Measurements from ENCODE around the gene MYNN.
"Not testable (repeated sequence)": the region's sequence is repeated elsewhere in the genome, so short reads cannot be mapped to it uniquely, and the experiment has no call there.

Gene MYNN

DNA sequence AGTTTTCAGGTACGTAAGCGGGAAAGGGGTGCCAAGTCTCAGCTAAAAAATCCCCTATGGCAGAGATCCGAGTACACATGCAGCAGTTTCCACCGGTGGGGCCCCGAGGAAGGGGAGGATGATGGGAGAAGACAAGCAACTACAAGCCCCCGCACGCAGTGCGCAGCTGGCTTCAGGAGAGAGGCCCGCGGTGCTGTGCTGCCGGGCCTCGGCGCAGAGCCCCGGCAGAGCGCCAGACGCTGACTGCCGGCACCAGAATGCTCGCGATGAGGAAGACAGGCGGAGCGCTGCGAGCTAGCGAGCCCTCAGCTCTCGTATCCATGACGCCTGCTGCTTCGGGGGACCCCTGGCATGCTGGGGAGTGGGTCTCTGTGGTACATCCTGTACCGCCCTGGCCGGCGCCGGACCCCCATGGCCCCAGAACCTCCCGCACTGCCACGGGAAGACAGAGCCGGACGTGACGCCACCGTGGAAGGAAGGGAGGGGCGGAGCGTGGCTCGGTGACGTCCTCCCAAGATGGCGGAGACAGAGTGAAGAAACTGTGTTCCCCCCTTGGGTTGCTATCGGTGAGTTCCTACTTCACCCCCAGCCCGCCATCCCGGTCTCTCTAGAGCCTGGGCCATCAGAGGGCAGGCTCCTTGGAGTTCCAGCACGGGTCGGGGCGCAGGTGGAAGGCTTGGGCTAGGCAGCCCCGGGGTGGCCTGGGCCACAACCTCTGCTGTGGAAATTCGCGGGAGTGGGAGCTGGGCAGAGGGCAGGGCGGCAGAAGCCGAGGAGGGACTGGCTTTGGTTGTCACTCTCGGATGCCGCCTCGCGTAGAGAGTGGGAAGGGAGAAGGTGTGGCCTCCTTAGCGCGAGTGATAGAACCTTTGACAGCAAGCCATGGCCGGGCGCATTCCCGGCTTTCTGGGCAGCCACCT lies at the start of gene MYNN:
Gene MYNN, plus strand, starts transcription at position 500 of the 920 bp plus-strand sequence. CDS start 900 bp downstream, outside the sequence.
- peak; percentile 82 to 86 for DNase-seq (ENCODE audit: low read depth in 1 of 2, low spot score in 1 of 2)

- DNase-seq (ENCODE audit: low read depth in 1 of 2, low spot score in 1 of 2): not testable (repeated sequence)
Measured at GRCh38 chr3:169731857-169732256, 41.3 kb upstream of the MYNN start.

- DNase-seq (ENCODE audit: low read depth in 1 of 2, low spot score in 1 of 2): no peak
Measured at GRCh38 chr3:169739067-169739466, 34.1 kb upstream of the MYNN start.

DNA sequence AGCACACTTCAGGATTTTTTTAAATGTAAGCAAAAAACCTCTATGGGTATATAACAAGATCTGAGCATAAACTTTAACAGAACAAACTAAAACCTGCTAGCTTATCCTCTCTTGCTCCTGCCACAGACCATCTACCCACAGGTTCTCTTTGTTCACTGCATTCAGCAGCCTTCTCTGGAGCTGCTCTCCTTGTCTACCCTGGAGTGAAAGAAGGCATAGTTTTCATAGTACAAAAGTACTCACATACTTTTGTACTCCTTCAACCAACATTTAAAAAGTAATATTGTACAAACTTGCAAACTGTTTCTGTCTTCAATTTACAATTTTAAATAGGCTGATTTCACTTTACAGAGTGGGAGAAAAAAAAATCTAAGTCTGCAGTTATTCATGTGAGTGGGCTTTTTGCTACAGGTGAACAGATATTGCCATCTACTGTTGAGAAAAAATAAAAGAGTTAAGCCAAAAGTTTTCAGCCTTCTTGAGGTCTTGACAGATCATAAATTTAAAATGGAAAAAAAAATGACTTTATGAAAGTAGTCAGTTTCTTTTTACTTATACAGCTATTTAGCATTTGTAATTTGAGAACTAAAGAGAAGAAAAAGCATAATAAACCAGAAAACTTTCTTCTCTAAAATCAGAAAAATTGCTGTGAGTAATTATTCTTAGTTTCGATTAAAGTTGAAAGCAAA lies 28.7 kb upstream of the MYNN start:
- no peak for DNase-seq (ENCODE audit: low read depth in 1 of 2, low spot score in 1 of 2)

DNA sequence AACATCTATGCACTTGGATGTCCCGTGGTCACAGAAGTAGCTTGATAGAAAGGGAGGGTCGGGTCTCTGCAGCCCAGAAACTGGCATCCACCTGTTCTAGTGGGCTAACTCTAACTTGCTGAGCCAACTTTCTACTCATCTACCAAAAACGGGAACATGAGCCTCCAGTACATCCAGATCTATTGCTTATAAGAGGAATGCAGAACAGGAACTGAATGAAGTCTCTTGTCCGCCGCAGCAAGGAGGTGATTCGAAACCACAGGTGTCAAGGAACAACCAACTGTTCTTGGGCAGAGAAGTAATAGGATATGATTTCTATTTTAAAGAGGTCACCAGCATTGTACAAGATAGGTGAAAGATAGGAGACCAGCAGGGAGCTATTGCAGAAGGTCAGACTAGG lies 26.3 kb upstream of the MYNN start:
- DNase-seq (ENCODE audit: low read depth in 1 of 2, low spot score in 1 of 2): no peak

DNA sequence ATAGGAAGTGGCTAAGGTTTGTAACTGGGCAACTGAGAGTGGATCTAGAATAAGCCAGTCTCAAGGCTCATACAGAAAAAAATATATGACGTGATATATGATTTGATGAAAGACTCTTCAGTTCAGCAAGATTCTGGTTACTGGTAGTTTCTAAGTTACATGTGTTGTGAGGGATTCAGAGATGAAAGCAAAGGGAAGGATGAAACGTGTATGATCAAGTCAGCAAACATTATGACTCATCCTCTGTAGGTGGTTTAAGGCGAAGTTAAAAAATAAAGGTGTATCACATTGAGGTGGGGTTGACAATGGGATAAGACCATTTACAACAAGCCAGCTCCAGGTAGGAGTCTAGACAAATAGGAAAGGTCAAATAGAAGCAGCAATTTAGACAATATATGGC lies 24.5 kb upstream of the MYNN start:
- DNase-seq (ENCODE audit: low read depth in 1 of 2, low spot score in 1 of 2): no peak

- no peak for DNase-seq (ENCODE audit: low read depth in 1 of 2, low spot score in 1 of 2)
Measured at GRCh38 chr3:169750665-169751064, 22.5 kb upstream of the MYNN start.

DNA sequence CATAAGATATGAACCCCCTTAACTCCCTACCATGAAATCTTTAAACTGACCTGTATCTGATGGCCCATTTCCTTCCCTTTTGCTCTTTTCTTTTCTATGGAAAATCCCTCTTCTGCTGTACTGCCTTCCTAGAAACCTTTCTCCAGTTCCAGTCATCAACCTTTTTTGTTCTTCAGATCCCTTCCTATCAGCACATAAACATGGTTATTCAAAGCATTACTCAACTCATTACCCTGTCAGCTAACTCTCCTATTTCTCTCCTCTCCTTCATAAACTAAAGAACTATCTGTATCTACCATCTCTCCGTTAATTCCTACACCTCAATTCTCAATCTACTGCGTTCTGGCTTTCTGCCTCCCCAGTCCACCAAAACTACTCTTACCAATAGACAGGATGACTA lies 21.3 kb upstream of the MYNN start:
- DNase-seq (ENCODE audit: low read depth in 1 of 2, low spot score in 1 of 2): no peak

DNA sequence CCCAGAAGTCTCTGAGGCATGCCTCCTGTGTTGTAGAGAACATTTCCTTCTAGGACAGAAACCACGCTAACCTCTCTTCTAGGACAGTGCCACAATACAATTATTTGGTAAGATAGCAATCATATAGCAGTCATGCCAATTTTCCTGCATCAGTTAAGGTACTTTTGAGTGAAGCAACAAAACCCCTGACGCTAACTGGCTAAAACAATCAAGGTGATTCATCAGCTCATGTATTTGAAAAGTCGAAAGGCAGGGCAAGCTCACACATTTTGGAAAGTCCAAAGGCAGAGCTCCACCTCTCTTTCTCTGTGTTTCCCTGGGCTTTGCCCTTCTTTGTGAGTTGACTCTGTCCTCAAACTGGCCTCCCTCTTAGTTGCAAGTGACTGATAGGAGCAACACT lies 18.5 kb upstream of the MYNN start:
- no peak for DNase-seq (ENCODE audit: low read depth in 1 of 2, low spot score in 1 of 2)

- no peak for DNase-seq (ENCODE audit: low read depth in 1 of 2, low spot score in 1 of 2)
Measured at GRCh38 chr3:169755488-169755887, 17.7 kb upstream of the MYNN start.

GRCh38 chr3:169758359-169758994 lies 14.7 kb upstream of the MYNN start:
- DNase-seq (ENCODE audit: low read depth in 1 of 2, low spot score in 1 of 2): no peak

- DNase-seq (ENCODE audit: low read depth in 1 of 2, low spot score in 1 of 2): no peak
Measured at GRCh38 chr3:169759256-169759655, 13.9 kb upstream of the MYNN start.

DNA sequence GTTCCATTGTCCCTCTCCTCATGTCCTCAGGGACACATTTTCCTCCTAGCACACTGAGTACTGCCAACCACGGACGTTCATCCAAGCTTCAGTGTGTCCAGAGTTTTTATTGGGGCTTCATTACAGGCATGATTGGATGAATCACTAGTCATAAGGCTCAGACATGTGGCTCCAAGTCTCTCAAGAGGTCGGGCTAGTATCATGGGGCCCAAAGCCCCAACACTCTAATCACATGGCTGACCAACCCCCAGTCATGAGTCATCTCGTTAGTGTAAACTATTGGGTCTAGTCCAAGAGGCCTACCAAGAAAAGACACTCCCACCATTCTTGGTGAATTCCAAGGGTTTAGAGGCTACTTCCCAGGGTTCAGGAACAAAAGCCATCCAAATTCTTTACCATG lies 12.7 kb upstream of the MYNN start:
- no peak for DNase-seq (ENCODE audit: low read depth in 1 of 2, low spot score in 1 of 2)

GRCh38 chr3:169764312-169764881 lies 8.8 kb upstream of the MYNN start:
- peak; percentile 36 to 42 for DNase-seq (ENCODE audit: low read depth in 1 of 2, low spot score in 1 of 2)

DNA sequence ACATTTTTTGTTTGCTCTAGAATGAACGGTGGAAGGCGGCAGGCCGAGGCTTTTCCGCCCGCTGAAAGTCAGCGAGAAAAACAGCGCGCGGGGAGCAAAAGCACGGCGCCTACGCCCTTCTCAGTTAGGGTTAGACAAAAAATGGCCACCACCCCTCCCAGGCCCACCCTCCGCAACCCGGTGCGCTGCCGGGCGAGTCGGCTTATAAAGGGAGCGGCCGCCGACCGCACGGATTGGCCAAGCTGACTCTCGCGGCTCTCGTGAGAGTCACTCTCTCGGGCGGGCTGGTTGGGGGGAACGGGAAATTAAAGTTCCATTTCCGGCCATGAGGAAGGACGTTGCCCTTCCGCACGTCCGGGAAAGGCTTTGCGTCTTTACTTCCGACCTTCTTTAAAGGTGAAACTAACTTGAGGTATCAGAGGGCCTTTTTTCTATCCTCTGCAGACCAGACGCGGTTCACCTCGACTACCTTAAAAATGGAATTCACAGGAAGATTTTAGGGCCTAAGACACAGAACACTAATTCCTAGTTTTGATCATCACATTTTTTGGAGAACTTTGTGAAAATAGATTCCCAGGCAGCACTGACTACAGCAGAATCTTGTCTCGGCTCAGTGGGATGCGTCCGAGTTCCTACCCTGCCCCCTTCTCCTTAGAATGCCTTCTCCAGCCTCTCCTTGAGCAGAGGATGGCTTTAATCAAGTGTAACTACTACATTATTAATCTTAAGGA lies 8.1 kb upstream of the MYNN start, which contains the start of gene TERC:
Gene TERC, minus strand, starts transcription at position 179 of the 731 bp plus-strand sequence.
- peak; percentile 83 to 89 for DNase-seq (ENCODE audit: low read depth in 1 of 2, low spot score in 1 of 2)

GRCh38 chr3:169769287-169770181 lies 3.7 kb upstream of the MYNN start, which contains the start of gene ACTRT3:
Gene ACTRT3, minus strand, starts transcription at chr3:169769561. Its CDS starts 41 bp downstream, at chr3:169769520.
- peak; percentile 34 to 42 for DNase-seq (ENCODE audit: low read depth in 1 of 2, low spot score in 1 of 2)

DNA sequence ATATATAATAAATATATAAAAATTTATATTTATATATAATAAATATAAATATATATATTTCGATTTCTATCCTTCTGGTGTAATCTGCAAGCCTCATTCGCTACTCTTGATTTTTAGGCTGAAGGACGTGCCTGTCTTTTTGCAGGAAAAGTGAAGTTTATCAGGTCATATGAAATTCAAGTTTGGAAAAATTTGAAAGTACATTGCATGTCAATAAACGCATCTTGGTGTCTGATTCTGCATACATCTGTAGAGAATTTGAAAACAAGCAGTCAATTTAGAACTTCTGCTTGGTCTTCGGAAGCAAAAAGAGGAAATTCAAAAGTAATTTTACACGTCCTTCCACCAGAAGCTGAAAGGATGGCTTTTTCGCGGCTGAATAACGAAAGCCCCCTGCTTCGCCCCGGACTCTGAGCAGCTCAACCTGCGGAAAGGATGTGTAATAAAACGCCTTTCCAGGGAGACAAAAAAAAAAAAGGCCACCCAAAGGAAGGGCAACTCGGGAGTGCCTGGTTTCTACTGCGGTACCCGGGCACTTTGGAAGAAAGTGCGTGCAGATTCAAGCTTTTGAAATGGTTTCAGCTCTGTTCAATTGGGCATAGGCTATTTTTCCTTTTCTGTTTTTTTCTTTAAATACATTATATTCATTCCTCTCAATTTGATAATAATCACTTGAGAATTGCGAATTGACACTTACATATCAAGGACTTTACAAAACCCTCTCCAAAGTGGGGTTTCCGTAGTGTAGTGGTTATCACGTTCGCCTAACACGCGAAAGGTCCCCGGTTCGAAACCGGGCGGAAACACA lies 1.5 kb upstream of the MYNN start:
- DNase-seq (ENCODE audit: low read depth in 1 of 2, low spot score in 1 of 2): peak; percentile 28 to 39

- no peak for DNase-seq (ENCODE audit: low read depth in 1 of 2, low spot score in 1 of 2)
Measured at GRCh38 chr3:169772305-169772896, 795 bp upstream of the MYNN start.
